HepG2 (cell line): ENCODE data around the gene LYRM2. TPM values are rescaled to one million over a fixed set of nuclear protein-coding genes. Genes with fewer than 3 reads are reported as not detected.

Experiments
- ATAC-seq: fragments of 200-7000 bp; cut with Tn5 transposase; 3 replicates; pipeline ENCODE4 v1.9.1; 2020; ENCODE audit warnings: mild to moderate bottlenecking, moderate library complexity
- BruUV-seq: library from RNA; stranded (reverse); fragments of 400-500 nt; replicated peaks from 2 replicates; lab custom pipeline; 2021; lab: Mats Ljungman, UMichigan
- CTCF ChIA-PET: fragments of 300-600 bp; formaldehyde crosslinking; extraction: SDS; loops from one replicate; lab custom pipeline; 2021; ENCODE audit warnings: low total read pairs, inconsistent platforms, low intra/inter-chr PET ratio; lab: Yijun Ruan, JAX
- POLR2A ChIA-PET: fragments of 350-600 bp; sonication (Branson Sonifier 250); formaldehyde crosslinking; loops from one replicate; lab custom pipeline; 2020; ENCODE audit warnings: antibody characterized with exemption, inconsistent platforms; lab: Yijun Ruan, JAX
- DNase-seq: peaks from one replicate; pipeline ENCODE4 v3.0.0-alpha.2; 2015; ENCODE audit warnings: low spot score
- FAIRE-seq: peaks from 3 replicates; lab custom pipeline; 2011; peaks lifted over from hg19 to GRCh38; lab: Jason Lieb, UNC
- H2AFZ ChIP-seq: one replicate; pipeline ENCODE4 v1.6.1; 2011; ENCODE audit warnings: low read length, inconsistent platforms
- H3K27ac ChIP-seq: fragments of 300-600 bp; 3 replicates; pipeline ENCODE4 v1.8.0; 2011; ENCODE audit warnings: mixed run types, mild to moderate bottlenecking, mixed read lengths, low read length, inconsistent platforms; ENCODE audit not compliant: insufficient read depth; ENCODE audit errors: extremely low read length
- H3K27me3 ChIP-seq, 2 experiments: fragments of 200-600 bp in 1 of 2; 2 replicates in 1 of 2; 3 replicates in 1 of 2; pipeline versions ENCODE4 v1.6.0 to v1.8.0; 2011; ENCODE audit warnings: low read length in 2 of 2, mild to moderate bottlenecking in 2 of 2, moderate library complexity in 2 of 2, inconsistent platforms in 1 of 2; ENCODE audit not compliant: insufficient read depth in 2 of 2, control insufficient read depth in 1 of 2
- H3K36me3 ChIP-seq, 2 experiments: fragments of 200-600 bp in 1 of 2; replicated peaks in 1 of 2; 2 replicates in 1 of 2; 3 replicates in 1 of 2; pipeline versions ENCODE4 v1.5.1 to v1.8.0; 2011; ENCODE audit warnings: low read length in 2 of 2, inconsistent platforms in 1 of 2; ENCODE audit not compliant: insufficient read depth in 2 of 2, control insufficient read depth in 1 of 2
- H3K4me1 ChIP-seq: 2 replicates; pipeline ENCODE4 v1.5.1; 2012; ENCODE audit warnings: low read length, inconsistent platforms; ENCODE audit not compliant: insufficient read depth
- H3K4me2 ChIP-seq: 2 replicates; pipeline ENCODE4 v1.6.0; 2011; ENCODE audit warnings: low read depth, low read length, inconsistent platforms
- H3K4me3 ChIP-seq, 3 experiments: fragments of 200-600 bp in 1 of 3; sonication (generic), shearing (Covaris generic) in 1 of 3; replicated peaks in 1 of 3; 2 replicates each; pipeline ENCODE4 v1.5.1; 2011 to 2016; ENCODE audit warnings: low read length in 3 of 3, inconsistent platforms in 2 of 3, low read depth in 2 of 3, mild to moderate bottlenecking in 2 of 3, control low read depth in 1 of 3, mixed read lengths in 1 of 3; ENCODE audit not compliant: insufficient read depth in 1 of 3
- H3K79me2 ChIP-seq: one replicate; pipeline ENCODE4 v1.6.1; 2011; ENCODE audit warnings: low read length, inconsistent platforms; ENCODE audit not compliant: insufficient read depth
- H3K9ac ChIP-seq: 2 replicates; pipeline ENCODE4 v1.6.0; 2011; ENCODE audit warnings: mild to moderate bottlenecking, low read depth, low read length, inconsistent platforms; ENCODE audit not compliant: insufficient read depth
- H3K9me3 ChIP-seq: 2 replicates; pipeline ENCODE4 v1.5.1; 2012; ENCODE audit warnings: mild to moderate bottlenecking, low read length
- H4K20me1 ChIP-seq: 2 replicates; pipeline ENCODE4 v1.6.0; 2011; ENCODE audit warnings: inconsistent platforms, mild to moderate bottlenecking, low read length, moderate library complexity; ENCODE audit not compliant: insufficient read depth
- EZH2 ChIP-seq: conservative IDR thresholded peaks from 2 replicates; pipeline ENCODE4 v1.6.1; 2012; ENCODE audit warnings: mild to moderate bottlenecking, low read depth, low read length, moderate library complexity
- LCORL ChIP-seq, 2 experiments: fragments of 450-650 bp in 1 of 2; sonication (generic) in 1 of 2; formaldehyde crosslinking in 1 of 2; IDR thresholded peaks; 2 replicates each; pipeline versions ENCODE4 v1.5.0 to v1.6.1; 2017 to 2020; ENCODE audit warnings: antibody characterized with exemption in 1 of 2, missing genetic modification reagents in 1 of 2
- NR2F1 ChIP-seq, 2 experiments: fragments of 450-650 bp in 1 of 2; formaldehyde crosslinking in 1 of 2; IDR thresholded peaks; 2 replicates each; pipeline versions ENCODE4 v1.5.0 to v1.6.1; 2016 to 2020; ENCODE audit warnings: mild to moderate bottlenecking in 1 of 2, missing compliant biosample characterization in 1 of 2, missing genetic modification reagents in 1 of 2, moderate library complexity in 1 of 2
- TMF1 ChIP-seq: sonication (generic); formaldehyde crosslinking; IDR thresholded peaks from 2 replicates; pipeline ENCODE4 v1.8.1; 2022; ENCODE audit warnings: low read depth, missing genetic modification reagents
- WGBS: methylation state at CpG from one replicate; pipeline ENCODE4 v1.1.6; 2017; ENCODE audit warnings: low lambda C conversion rate; 5-methylcytosine and 5-hydroxymethylcytosine counted together
- in situ Hi-C: cut with HindIII; loops from 2 replicates; pipeline ENCODE4 v1.10.0; 2017; ENCODE audit warnings: low pct_unique_long_range_greater_than_20kb; ENCODE audit not compliant: extremely low pct_ligation_motif_present
- intact Hi-C: fragments of 100-400 bp; cut with micrococcal nuclease; formaldehyde crosslinking; loops from one replicate; pipeline ENCODE4 v1.10.0; 2022; ENCODE audit not compliant: unreplicated experiment
- polyA plus RNA-seq, 8 experiments: library from polyadenylated mRNA; depleted of rRNA in 3 of 8; stranded (reverse) in 7 of 8; unstranded in 1 of 8; fragments of >200 nt; fragmentation: Illumina TruSeq in 4 of 8; extraction: Trizol in 4 of 8; gene quantifications; 2 replicates each; pipeline versions ENCODE4 v1.2.1 to v1.2.3, GENCODE V29; 2011 to 2016; ENCODE audit warnings: low read depth in 4 of 8, missing spikeins in 1 of 8, mixed read lengths in 1 of 8; ENCODE audit not compliant: insufficient read depth in 1 of 8
- total RNA-seq, 5 experiments: library from RNA; depleted of rRNA; stranded (reverse); fragments of >200 nt; fragmentation: Illumina TruSeq; extraction: Trizol; gene quantifications; 2 replicates each; pipeline ENCODE4 v1.2.3, GENCODE V29; 2016; ENCODE audit warnings: low read depth in 1 of 5

Gene LYRM2
- total and polyA plus RNA-seq, 2 of the 13 experiments (the other 11 are each of a cell fraction or from before 2014, with no cell fraction given): 17.8 to 32.6 TPM

DNA sequence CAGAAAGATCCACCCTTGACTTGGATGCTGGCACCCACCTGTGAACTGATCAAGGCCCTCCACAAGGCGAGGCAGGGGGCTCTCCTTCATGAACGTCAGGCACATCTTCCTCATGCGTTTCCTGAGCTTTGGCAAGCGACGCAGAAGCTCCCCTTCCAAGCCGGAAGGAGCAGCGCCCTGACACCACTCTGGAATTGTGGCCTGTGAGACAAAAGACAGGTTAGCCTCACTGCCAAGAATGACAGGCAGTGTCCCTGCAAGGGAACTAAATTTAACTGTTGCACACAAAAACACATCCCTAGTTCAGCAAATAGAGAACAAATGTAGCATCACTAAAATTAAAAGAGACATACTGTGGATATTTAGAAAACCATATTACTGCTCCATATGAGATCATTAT, 42.0 kb upstream of the LYRM2 start:
- Histone ChIP-seq H3K9ac (no peak overlapping the region), H3K27ac (no peak overlapping the region), H3K79me2 (no peaks in the 10 kb centered on the region), H3K9me3 (no peaks in the 10 kb centered on the region), H3K36me3 (peaks cover 46 to 85% of the 10 kb centered on the region in 2 experiments), H2AFZ (no peak overlapping the region), H3K27me3 (no peaks in the 10 kb centered on the region), H3K4me3 (no peak overlapping the region)
- BruUV-seq: no TSS peak
- POLR2A ChIA-PET: no interaction called here
- intact Hi-C loops (no loop called here), in situ Hi-C loops (no loop called here)
- DNase-seq: no peak
- CTCF ChIA-PET: no interaction called here
- TF ChIP-seq NR2F1 (CRISPR knock-in tag; IDR thresholded peaks at IDR 0.05) (no peak), TMF1 (CRISPR knock-in tag) (no peak)
- TF ChIP-seq, all 625 proteins: peak for 0
- Histone ChIP-seq H3K4me2 (no peak overlapping the region), H4K20me1 (no peaks in the 10 kb centered on the region), H3K4me1 (no peaks in the 10 kb centered on the region)
- 96% methylated on average over 6 of the region's 7 CpGs for WGBS
- FAIRE-seq (no peak), ATAC-seq (no peak)

DNA sequence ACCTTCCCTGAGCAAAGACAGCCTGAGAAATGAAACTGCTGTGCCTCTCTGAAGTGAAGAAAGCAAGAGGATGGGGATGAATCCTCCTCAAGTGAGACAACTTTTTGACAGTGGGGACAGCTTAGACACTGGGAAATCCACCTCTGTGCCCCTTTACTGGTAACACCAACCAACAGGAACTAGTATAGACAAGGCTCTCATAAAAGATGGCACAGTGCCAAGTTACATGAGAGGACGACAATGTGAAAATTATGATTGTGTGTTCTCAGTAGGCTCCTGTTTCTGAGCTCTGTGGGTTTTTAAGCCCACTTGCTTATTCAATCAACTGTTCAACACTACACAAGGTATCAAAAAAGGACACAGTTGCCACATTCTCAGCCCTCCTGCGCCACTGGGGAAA, 41.6 kb upstream of the LYRM2 start:
- CTCF ChIA-PET: no interaction called here
- Histone ChIP-seq H2AFZ (no peak overlapping the region), H3K4me3 (no peak overlapping the region), H3K36me3 (peaks cover 47 to 84% of the 10 kb centered on the region in 2 experiments), H3K4me1 (no peaks in the 10 kb centered on the region), H3K4me2 (no peak overlapping the region), H3K27ac (no peak overlapping the region), H4K20me1 (no peaks in the 10 kb centered on the region), H3K9me3 (no peaks in the 10 kb centered on the region), H3K79me2 (no peaks in the 10 kb centered on the region), H3K9ac (no peak overlapping the region), H3K27me3 (no peaks in the 10 kb centered on the region)
- BruUV-seq: no TSS peak
- no peak for DNase-seq
- in situ Hi-C loops (no loop called here), intact Hi-C loops (no loop called here)
- ATAC-seq: no peak
- TF ChIP-seq LCORL (IDR thresholded peaks at IDR 0.05) (peak; percentile 86), LCORL (CRISPR knock-in tag; IDR thresholded peaks at IDR 0.05) (no peak), EZH2 (no peak)
- POLR2A ChIA-PET: no interaction called here
- 100% methylated on average over 2 of the region's 2 CpGs for WGBS
- FAIRE-seq: no peak
